AG10803 (cell line): ENCODE data around the gene GNMT.

Source experiments
- DNase-seq: peaks from one replicate; pipeline ENCODE4 v3.0.0; 2010; ENCODE audit warnings: low read depth
- H3K4me3 ChIP-seq: 2 replicates; pipeline ENCODE4 v1.5.1; 2011; ENCODE audit warnings: mild to moderate bottlenecking, low read length, control low read depth
- CTCF ChIP-seq: conservative IDR thresholded peaks from 2 replicates; pipeline ENCODE4 v1.5.1; 2011; ENCODE audit warnings: mild to moderate bottlenecking, low read length, control low read depth, inconsistent platforms

The GNMT gene

GRCh38 chr6:42967228-42967627 lies 6.7 kb downstream of the GNMT start:
- H3K4me3 ChIP-seq, result no peak overlapping the region
- TF ChIP-seq CTCF, result no peak
- DNase-seq, result no peak

- no peak for TF ChIP-seq CTCF
- no peak for DNase-seq
Measured at GRCh38 chr6:42968126-42968701, 7.7 kb downstream of the GNMT start.

GRCh38 chr6:42968783-42969182 lies 8.2 kb downstream of the GNMT start:
- H3K4me3 ChIP-seq, result no peak overlapping the region
- TF ChIP-seq CTCF, result no peak
- DNase-seq, result no peak

More at GRCh38 chr6:42968126-42968701, 7.7 kb downstream of the GNMT start:
- H3K4me3 ChIP-seq, result no peak overlapping the region

- no peak overlapping the region for H3K4me3 ChIP-seq
- DNase-seq, result no peak
- TF ChIP-seq CTCF, result no peak
Measured at GRCh38 chr6:42969431-42969830, 8.9 kb downstream of the GNMT start.

GRCh38 chr6:42969934-42970333 lies 9.4 kb downstream of the GNMT start:
- TF ChIP-seq CTCF, result no peak
- no peak overlapping the region for H3K4me3 ChIP-seq
- no peak for DNase-seq

GRCh38 chr6:42970871-42971612 lies 10.5 kb downstream of the GNMT start:
- no peak overlapping the region for H3K4me3 ChIP-seq
- no peak for TF ChIP-seq CTCF
- DNase-seq, result no peak

- TF ChIP-seq CTCF, result no peak
- DNase-seq, result no peak
- no peak overlapping the region for H3K4me3 ChIP-seq
Measured at GRCh38 chr6:42971746-42972327, 11.3 kb downstream of the GNMT start.
